Gastroesophageal sphincter (tissue), 2 donors: Measurements from ENCODE around the gene TAF15.

Source experiments
- EP300 ChIP-seq: sonication (generic); formaldehyde crosslinking; IDR thresholded peaks from one replicate; pipeline ENCODE4 v1.6.1; 2017; ENCODE audit warnings: antibody characterized with exemption, mild to moderate bottlenecking
- POLR2A ChIP-seq, 2 donors: fragments of 450-650 bp; IDR thresholded peaks; one replicate each; pipeline ENCODE4 v1.6.1; 2017; ENCODE audit warnings: antibody characterized with exemption in 2 of 2, mild to moderate bottlenecking in 2 of 2, moderate library complexity in 1 of 2

DNA sequence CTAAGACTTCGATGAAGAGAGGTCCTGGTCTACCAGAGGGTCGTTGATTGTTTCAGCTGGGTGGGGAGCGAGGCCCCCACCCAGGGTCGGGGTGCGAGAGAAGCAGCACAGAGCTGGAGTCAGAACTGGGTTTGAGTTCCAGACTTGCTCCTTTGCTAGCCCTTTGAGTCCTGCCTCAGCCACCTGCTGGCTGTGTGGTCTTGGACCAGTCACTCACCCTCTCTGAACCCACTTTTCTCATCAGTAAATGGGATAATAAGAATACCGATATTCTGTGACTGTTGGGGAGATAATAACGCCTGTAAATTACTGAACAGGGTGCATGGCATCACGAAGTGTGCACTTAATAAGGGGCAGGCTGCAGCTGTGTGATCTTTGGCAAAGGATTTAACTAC, 13.4 kb upstream of the TAF15 start:
- no peak for TF ChIP-seq EP300
- no peak for TF ChIP-seq POLR2A (IDR thresholded peaks at IDR 0.05)
